T-helper 17 cell (primary cell): Measurements from ENCODE around the gene SH3RF3. TPM values are rescaled to one million over a fixed set of nuclear protein-coding genes. Genes with fewer than 3 reads are reported as not detected.
"Not testable (repeated sequence)": the region's sequence is repeated elsewhere in the genome, so short reads cannot be mapped to it uniquely, and the experiment has no call there.

Source experiments
- ATAC-seq: fragments of 150-1000 bp; cut with Tn5 transposase; 2 replicates; pipeline ENCODE4 v1.10.0; 2021; ENCODE audit warnings: mild to moderate bottlenecking, moderate library complexity
- DNase-seq, 3 donors: peaks; one replicate each; pipeline versions ENCODE4 v3.0.0 to v3.0.0-alpha.2; 2020 to 2021
- H3K9me3 ChIP-seq: one replicate; pipeline ENCODE4 v1.7.0; 2013; ENCODE audit warnings: low read length, mild to moderate bottlenecking; ENCODE audit not compliant: control insufficient read depth, poor library complexity, severe bottlenecking
- H3K27ac Mint-ChIP-seq: one replicate; pipeline ENCODE4 v1.8.0; 2022; ENCODE audit warnings: mild to moderate bottlenecking, moderate library complexity, mixed read lengths
- H3K27me3 Mint-ChIP-seq: one replicate; pipeline ENCODE4 v1.8.0; 2022; ENCODE audit warnings: mixed read lengths
- H3K36me3 Mint-ChIP-seq: one replicate; pipeline ENCODE4 v1.8.0; 2022; ENCODE audit warnings: low read depth, mixed read lengths
- H3K4me1 Mint-ChIP-seq: one replicate; pipeline ENCODE4 v1.8.0; 2022; ENCODE audit warnings: mild to moderate bottlenecking, mixed read lengths
- H3K4me3 Mint-ChIP-seq: one replicate; pipeline ENCODE4 v1.8.0; 2022; ENCODE audit warnings: mild to moderate bottlenecking, moderate library complexity, mixed read lengths
- total RNA-seq, 4 donors: library from RNA in 2 of 4; stranded (reverse) in 2 of 4; gene quantifications; one replicate each; pipeline ENCODE4 v1.2.3 and lab custom pipeline; 2022 to 2026

The SH3RF3 gene
- total RNA-seq, 2 donors from 2014 or later = 0.16 to 0.27 TPM

DNA sequence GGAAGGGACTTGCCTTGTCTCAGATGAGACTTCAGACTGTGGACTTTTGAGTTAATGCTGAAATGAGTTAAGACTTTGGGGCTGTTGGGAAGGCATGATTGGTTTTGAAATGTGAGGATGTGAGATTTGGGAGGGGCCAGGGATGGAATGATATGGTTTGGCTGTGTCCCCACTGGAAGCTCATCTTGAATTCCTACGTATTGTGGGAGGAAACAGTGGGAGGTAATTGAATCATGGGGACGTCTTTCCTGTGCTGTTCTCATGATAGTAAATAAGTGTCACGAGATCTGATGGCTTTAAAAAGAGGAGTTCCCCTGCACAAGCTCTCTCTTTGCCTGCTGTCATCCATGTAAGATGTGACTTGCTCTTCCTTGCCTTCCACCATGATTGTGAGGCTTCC, 407.6 kb downstream of the SH3RF3 start:
- H3K27me3 Mint-ChIP-seq = peaks cover 39% of the 10 kb centered on the region
- H3K9me3 ChIP-seq, DNase-seq, H3K27ac Mint-ChIP-seq, ATAC-seq, H3K4me3 Mint-ChIP-seq, H3K36me3 Mint-ChIP-seq, H3K4me1 Mint-ChIP-seq: not testable (repeated sequence)

DNA sequence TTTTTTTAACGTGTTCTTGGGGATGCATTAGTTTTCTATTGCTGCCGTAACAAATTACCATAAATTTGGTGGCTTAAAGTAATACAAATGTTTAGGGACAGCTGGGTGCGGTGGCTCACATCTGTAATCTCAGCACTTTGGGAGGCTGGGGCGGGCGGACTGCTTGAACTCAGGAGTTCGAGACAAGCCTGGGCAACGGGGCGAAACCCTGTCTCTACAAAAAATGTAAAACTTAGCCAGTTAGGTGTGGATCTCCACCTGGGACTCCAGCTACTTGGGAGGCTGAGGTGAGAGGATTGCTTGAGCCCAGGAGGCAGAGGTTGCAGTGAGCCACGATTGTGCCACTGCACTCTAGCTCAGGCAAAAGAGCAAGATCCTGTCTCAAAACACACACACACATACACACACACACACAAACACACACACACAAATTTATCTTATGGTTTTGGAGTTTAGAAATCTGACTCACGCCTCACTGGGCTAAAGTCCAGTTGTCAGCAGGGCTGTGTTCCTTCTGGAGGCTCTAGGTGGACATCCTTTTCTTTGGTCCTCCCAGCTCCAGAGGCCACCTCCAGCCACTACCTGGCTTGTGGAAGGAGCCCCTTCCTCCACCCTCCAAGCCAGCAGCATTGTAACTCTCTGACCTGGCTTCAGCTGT, 408.7 kb downstream of the SH3RF3 start:
- Mint-ChIP-seq H3K36me3 (no peaks in the 10 kb centered on the region), H3K27ac (no peak overlapping the region), H3K4me1 (no peaks in the 10 kb centered on the region), H3K4me3 (no peak overlapping the region), H3K27me3 (peaks cover 32% of the 10 kb centered on the region)
- no peaks in the 10 kb centered on the region for H3K9me3 ChIP-seq
- no peak for ATAC-seq
- DNase-seq = no peak

DNA sequence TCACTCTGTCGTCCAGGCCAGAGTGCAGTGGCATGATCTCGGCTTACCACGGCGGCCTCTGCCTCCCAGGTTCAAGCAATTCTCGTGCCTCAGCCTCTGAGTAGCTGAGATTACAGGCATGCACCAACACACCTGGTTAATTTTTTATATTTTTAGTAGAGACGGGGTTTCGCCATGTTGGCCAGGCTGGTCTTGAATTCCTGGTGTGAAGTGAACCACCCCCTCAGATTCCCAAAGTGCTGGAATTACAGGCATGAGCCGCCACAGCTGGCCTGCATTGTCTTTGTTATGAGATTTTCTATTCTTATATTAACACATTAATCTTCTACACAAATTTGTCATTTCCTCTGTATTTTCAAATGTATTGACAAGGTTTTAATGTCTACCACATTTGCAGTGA, 409.5 kb downstream of the SH3RF3 start:
- DNase-seq (no peak), ATAC-seq (no peak)
- H3K4me3 Mint-ChIP-seq = no peak overlapping the region
- H3K36me3 Mint-ChIP-seq = no peaks in the 10 kb centered on the region
- no peaks in the 10 kb centered on the region for H3K4me1 Mint-ChIP-seq
- no peaks in the 10 kb centered on the region for H3K9me3 ChIP-seq
- peaks cover 30% of the 10 kb centered on the region for H3K27me3 Mint-ChIP-seq
- no peak overlapping the region for H3K27ac Mint-ChIP-seq

DNA sequence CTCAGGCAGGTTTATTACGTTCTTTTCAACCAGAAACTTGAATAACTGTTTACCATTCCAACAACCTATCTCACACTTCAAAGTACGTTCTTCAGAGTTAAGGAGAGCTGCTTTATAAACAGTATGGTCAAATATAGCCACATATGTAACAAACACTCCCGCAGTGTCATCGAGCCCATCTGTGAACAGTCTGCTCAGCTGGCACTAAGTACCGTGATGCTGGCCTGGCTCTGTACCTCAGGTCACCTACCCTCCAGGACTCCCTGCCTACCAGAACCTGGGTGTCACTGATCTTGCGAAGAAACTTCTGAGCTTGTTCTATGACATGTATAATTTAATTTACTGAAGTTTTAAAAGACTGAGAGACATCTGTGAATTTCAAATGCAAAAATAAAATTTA, 413.4 kb downstream of the SH3RF3 start:
- H3K36me3 Mint-ChIP-seq = no peaks in the 10 kb centered on the region
- ATAC-seq (no peak), DNase-seq (no peak)
- peaks cover 2% of the 10 kb centered on the region for H3K4me1 Mint-ChIP-seq
- H3K4me3 Mint-ChIP-seq = no peak overlapping the region
- no peaks in the 10 kb centered on the region for H3K9me3 ChIP-seq
- no peak overlapping the region for H3K27ac Mint-ChIP-seq
- peaks cover 18% of the 10 kb centered on the region for H3K27me3 Mint-ChIP-seq

DNA sequence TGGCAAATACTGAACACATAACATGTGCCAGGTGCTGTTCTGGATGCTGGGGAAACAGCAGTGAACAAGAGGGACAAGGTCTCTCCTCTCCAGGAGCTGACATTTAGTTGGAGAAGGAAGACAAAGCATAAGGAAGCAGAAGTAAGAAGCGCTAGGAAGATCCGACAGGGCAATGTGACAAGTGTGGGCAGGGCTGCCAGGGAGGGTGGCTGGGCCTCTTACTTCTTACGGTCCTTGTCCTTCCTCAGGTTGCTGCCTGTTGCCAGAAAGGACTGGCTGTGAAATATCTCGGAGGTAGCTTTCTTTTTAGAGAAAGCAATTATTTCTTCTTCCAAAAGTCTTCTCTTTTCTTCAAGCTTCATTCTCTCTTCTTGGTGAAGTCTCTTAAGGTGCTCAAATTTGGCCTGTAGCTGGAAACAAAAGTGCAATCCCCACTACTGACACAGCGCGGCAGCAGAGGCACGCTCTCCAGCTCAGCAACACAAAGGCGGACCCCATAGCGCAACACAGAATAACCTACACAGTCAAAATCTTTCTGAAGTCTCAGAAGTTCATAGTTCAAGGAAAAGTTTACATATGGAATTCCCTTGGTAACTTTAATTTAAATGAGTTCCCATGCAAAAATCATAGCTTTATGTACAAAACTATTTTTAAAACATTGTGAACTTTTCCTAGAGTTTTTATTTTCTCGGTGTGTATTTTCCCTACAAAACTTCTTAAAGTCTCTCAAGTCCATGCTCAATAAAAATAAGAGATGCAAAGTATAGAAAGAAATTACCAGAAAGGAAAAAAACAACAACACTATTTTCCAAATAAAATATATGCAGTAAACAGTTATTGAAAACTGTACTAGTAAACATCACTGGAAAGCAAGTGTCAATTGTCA, 417.1 kb downstream of the SH3RF3 start:
- ATAC-seq = peak; percentile 86
- Mint-ChIP-seq H3K27me3 (peaks cover 22% of the 10 kb centered on the region), H3K36me3 (no peaks in the 10 kb centered on the region), H3K4me1 (peaks cover 2% of the 10 kb centered on the region), H3K27ac (no peak overlapping the region), H3K4me3 (no peak overlapping the region)
- DNase-seq = peak in 2 of 3 donors; percentile 30 to 32
- no peaks in the 10 kb centered on the region for H3K9me3 ChIP-seq

DNA sequence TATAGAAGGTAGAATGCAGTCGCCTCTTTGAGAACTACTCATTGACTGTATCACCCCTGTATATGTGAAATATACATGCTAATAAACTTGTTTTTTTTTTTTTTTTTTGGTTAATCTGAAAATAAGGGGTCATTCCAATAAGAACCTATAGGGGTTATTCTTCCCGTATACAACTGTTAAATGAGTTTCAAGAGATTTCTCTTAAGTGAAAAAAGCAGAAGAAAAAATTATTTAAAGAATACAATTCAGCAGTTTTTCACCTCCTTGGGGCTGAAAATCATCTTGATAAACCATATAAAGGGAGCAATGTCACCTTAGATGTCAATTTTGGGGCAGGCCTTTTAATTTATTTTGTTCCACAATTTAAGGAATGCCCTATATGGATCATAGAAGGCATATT, 418.3 kb downstream of the SH3RF3 start:
- H3K27ac Mint-ChIP-seq = no peak overlapping the region
- no peak for DNase-seq
- ATAC-seq = no peak
- no peak overlapping the region for H3K4me3 Mint-ChIP-seq
- H3K36me3 Mint-ChIP-seq = no peaks in the 10 kb centered on the region
- no peaks in the 10 kb centered on the region for H3K9me3 ChIP-seq
- peaks cover 2% of the 10 kb centered on the region for H3K4me1 Mint-ChIP-seq
- peaks cover 16% of the 10 kb centered on the region for H3K27me3 Mint-ChIP-seq

DNA sequence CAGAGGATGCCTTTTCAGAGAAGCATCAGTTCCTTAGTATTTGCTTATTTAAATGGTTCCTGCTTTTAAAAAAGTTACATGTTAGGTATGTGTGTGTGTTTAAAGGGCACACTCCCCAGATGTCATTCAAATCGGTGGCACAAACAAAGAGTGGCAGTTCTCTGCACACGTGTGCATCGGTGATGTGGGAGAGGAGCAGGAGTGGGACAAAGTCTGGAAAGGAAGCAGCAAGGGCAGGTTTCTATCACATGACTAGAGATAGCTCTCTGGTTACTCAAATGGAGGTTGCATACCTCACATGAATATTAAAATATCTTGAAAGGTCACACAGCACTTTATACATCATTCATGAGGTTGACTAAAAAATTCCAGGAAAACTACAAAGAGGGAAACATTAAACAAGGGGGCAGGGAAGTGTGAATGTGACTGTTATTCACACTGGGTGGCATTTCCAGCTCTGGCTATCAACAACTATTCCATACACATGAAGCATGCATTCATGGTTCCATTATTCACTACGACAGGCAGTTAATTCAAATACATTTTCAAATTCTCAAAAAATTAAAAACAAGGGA, 420.1 kb downstream of the SH3RF3 start:
- no peak overlapping the region for H3K27ac Mint-ChIP-seq
- peaks cover 2% of the 10 kb centered on the region for H3K36me3 Mint-ChIP-seq
- H3K4me3 Mint-ChIP-seq = no peak overlapping the region
- ATAC-seq (no peak), DNase-seq (no peak)
- peaks cover 24% of the 10 kb centered on the region for H3K27me3 Mint-ChIP-seq
- peaks cover 4% of the 10 kb centered on the region for H3K4me1 Mint-ChIP-seq
- no peaks in the 10 kb centered on the region for H3K9me3 ChIP-seq

Other genes with a start within 250 kb of the SH3RF3 start
- 1 to 10 TPM in 1 of 2 donors, under 1 TPM in 1; 0.37 to 1.3 TPM for gene EDAR, start 140.0 kb upstream of the SH3RF3 start, total RNA-seq